Heart left ventricle (tissue), 16 donors: ENCODE data around the gene CDK5R2. TPM values are rescaled to one million over a fixed set of nuclear protein-coding genes. Genes with fewer than 3 reads are reported as not detected.

Experiments
- ATAC-seq, 4 donors: fragments of 200-7000 bp; cut with Tn5 transposase; one replicate each; pipeline ENCODE4 v1.9.1; 2020 to 2022; ENCODE audit warnings: moderate library complexity in 4 of 4, mild to moderate bottlenecking in 3 of 4, moderate number of reproducible peaks in 1 of 4
- DNase-seq, 5 donors: peaks; one replicate each; pipeline ENCODE4 v3.0.0-alpha.2; 2020
- H3K27ac ChIP-seq, 12 donors: fragments of 200-600 bp; sonication (generic) in 4 of 12; one replicate each; pipeline versions ENCODE4 v1.5.0 to v1.8.0; 2016 to 2022; ENCODE audit warnings: mild to moderate bottlenecking in 2 of 12
- H3K27me3 ChIP-seq, 9 donors: fragments of 200-600 bp; sonication (generic) in 2 of 9; one replicate each; pipeline versions ENCODE4 v1.5.1 to v1.8.0; 2016 to 2022; ENCODE audit warnings: mild to moderate bottlenecking in 3 of 9
- H3K36me3 ChIP-seq, 9 donors: fragments of 200-600 bp; sonication (generic) in 2 of 9; one replicate each; pipeline versions ENCODE4 v1.5.0 to v1.8.0; 2018 to 2022; ENCODE audit warnings: mild to moderate bottlenecking in 2 of 9
- H3K4me1 ChIP-seq, 12 donors: fragments of 200-600 bp; sonication (generic) in 4 of 12; one replicate each; pipeline versions ENCODE4 v1.5.0 to v1.8.0; 2016 to 2022; ENCODE audit warnings: mild to moderate bottlenecking in 3 of 12
- H3K4me3 ChIP-seq, 12 donors: fragments of 200-600 bp; sonication (generic) in 4 of 12; one replicate each; pipeline versions ENCODE4 v1.5.0 to v1.8.0; 2017 to 2022; ENCODE audit warnings: mild to moderate bottlenecking in 9 of 12, moderate library complexity in 4 of 12
- H3K9me3 ChIP-seq, 12 donors: fragments of 200-600 bp; sonication (generic) in 4 of 12; one replicate each; pipeline versions ENCODE4 v1.5.0 to v1.8.0; 2016 to 2022; ENCODE audit warnings: mild to moderate bottlenecking in 1 of 12
- POLR2A ChIP-seq, 2 donors: fragments of 450-650 bp; IDR thresholded peaks; one replicate each; pipeline ENCODE4 v1.6.1; 2017; ENCODE audit warnings: antibody characterized with exemption in 2 of 2, mild to moderate bottlenecking in 2 of 2, moderate library complexity in 2 of 2
- WGBS, 4 donors: extraction: QIAGEN DNeasy Blood & Tissue Kit in 2 of 4; methylation state at CpG; one replicate each; pipeline versions ENCODE4 v1.1.5 to v1.1.7; 2013 to 2018; 5-methylcytosine and 5-hydroxymethylcytosine counted together
- intact Hi-C, 10 donors: fragments of 100-400 bp; cut with DNase I; formaldehyde crosslinking; loops; one replicate each; pipeline versions ENCODE4 v1.11.1 to v1.14.2; 2022
- polyA plus RNA-seq, 2 donors: library from polyadenylated mRNA; stranded (reverse); fragments of 200-250 nt; gene quantifications; one replicate each; pipeline ENCODE4 v1.2.3, GENCODE V29; 2013
- total RNA-seq, 9 donors: library from RNA; depleted of rRNA in 2 of 9; stranded (reverse); fragments of >200 nt in 2 of 9; fragmentation: NEBNext Ultra II Directional in 3 of 9; extraction: Animal tissue kit (Norgen Biotek cat#: 25700) in 3 of 9; gene quantifications; one replicate each; pipeline versions ENCODE4 v1.1.0 to v1.2.4, GENCODE V29; 2016 to 2023
- TF ChIP-seq, protein P1 (sequence below), 12 donors: fragments of 200-600 bp; sonication (generic) in 4 of 12; IDR thresholded peaks; one replicate each; pipeline versions ENCODE4 v1.5.0 to v1.8.0; 2018 to 2022; ENCODE audit warnings: antibody characterized with exemption in 12 of 12, mild to moderate bottlenecking in 5 of 12
- donor health status: ischemic (EF 13 %, LVEDD 7.1; RV severe dilation, severe dysfunction).
- donor health status: healthy with polysubstance abuse.
- donor health status: DM: no; HTN: yes; CAD: no.
- donor health status: DM: no; HTN: no; CAD: no.
- donor health status: ischemic (EF 25% LVEDD 6.9; RV normal size, moderate dysfunction).
- donor health status: ischemic (EF 25% LVEDD 5.7; RV mildly dilated, moderate dysfunction).
- donor health status: healthy.
- donor health status: DM: yes; HTN: yes; CAD: no.
- donor health status: ischemic (EF 35%, LVEDD 5.7; RV mildly dilated, moderate dysfunction).
- donor health status: nonischemic (EF 11% LVEDD 7.7; RV severe dilation, severe dysfunction).
- donor health status: DM: yes; HTN: yes; CAD: no.
- donor health status: PGD.
- donor health status: ischemic (EF 29% LVEDD 5.4; RV normal size, mild dysfunction).
- donor health status: nonischemic (EF 23%, LVEDD 6.1; RV moderate dilation, normal function).

Gene CDK5R2
- total and polyA plus RNA-seq, 11 donors, result not detected

DNA sequence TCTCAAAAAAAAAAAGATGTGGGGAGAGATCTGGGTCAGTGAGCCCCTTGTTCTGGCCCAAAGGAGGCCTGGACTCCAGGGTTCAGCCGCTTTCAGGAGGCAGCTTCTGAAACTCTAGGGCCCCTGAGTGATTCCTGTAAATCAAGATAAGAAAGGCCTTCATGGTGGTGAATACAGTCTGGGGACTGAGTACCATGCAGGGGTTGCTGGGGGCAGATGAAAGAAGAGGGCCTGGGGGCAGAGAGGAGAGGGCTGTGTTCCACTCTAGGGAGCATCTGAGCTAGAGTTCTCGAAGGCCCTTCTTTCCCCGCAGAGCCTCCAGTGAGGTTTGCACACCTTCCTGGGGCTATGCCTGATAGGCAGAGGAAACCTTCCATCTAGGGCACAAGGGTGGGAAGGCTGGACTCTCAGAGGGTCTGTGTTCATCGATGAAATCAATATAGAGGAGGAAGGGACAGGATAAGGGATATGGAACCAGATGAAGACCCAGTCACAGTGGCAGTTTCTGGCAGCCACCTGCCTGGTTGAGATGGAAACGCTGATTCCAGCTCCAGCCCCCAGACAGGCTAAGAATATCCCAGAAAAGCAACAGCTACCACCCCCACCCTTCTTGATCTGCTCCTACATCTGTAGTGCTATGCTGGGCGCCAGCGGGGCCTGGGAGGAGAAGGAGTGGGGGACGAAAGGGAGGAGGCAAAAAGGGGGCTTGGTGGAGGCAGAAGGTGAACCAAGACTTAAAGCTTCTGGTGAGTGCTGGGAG lies 4.7 kb upstream of the CDK5R2 start:
- TF ChIP-seq, protein P1, sequence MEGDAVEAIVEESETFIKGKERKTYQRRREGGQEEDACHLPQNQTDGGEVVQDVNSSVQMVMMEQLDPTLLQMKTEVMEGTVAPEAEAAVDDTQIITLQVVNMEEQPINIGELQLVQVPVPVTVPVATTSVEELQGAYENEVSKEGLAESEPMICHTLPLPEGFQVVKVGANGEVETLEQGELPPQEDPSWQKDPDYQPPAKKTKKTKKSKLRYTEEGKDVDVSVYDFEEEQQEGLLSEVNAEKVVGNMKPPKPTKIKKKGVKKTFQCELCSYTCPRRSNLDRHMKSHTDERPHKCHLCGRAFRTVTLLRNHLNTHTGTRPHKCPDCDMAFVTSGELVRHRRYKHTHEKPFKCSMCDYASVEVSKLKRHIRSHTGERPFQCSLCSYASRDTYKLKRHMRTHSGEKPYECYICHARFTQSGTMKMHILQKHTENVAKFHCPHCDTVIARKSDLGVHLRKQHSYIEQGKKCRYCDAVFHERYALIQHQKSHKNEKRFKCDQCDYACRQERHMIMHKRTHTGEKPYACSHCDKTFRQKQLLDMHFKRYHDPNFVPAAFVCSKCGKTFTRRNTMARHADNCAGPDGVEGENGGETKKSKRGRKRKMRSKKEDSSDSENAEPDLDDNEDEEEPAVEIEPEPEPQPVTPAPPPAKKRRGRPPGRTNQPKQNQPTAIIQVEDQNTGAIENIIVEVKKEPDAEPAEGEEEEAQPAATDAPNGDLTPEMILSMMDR (IDR thresholded peaks at IDR 0.05), result no peak
- TF ChIP-seq POLR2A (IDR thresholded peaks at IDR 0.05), result no peak
- WGBS, 4 donors, result 65 to 72% (median 71%) methylated on average over 8 of the region's 8 CpGs
- H3K9me3 ChIP-seq, result no peaks in the 10 kb centered on the region
- ATAC-seq (no peak), DNase-seq (no peak)
- peaks cover 0 to 7% (median 0%) of the 10 kb centered on the region in 12 donors for H3K4me1 ChIP-seq
- no peak overlapping the region for H3K27ac ChIP-seq
- peaks cover 8 to 65% (median 24%) of the 10 kb centered on the region in 9 donors for H3K27me3 ChIP-seq
- no peak overlapping the region for H3K4me3 ChIP-seq
- intact Hi-C loops, result no loop called here
- no peaks in the 10 kb centered on the region for H3K36me3 ChIP-seq

DNA sequence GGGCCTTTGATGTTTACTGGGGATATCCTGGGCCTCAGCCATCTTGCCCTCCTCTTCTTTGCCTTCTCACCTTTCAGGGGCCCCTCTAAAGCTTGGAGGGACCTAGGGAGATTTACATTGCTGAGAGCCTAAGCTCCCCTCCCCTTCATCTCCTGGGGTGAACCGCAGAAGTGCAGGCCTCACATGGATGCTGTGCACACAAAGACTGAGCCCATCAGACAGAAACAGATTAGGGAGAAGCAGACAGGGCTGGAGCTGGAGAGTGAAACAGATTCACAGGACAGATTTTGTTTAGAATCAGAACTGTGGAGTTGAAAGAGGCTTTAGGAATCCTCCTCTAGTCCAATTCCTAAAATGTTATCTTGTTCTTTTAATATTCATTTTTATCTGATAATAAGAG lies 3.4 kb upstream of the CDK5R2 start:
- ATAC-seq, result no peak
- H3K27ac ChIP-seq, result no peak overlapping the region
- intact Hi-C loops, result no loop called here
- H3K4me3 ChIP-seq, result no peak overlapping the region
- H3K9me3 ChIP-seq, result no peaks in the 10 kb centered on the region
- 50 to 69% (median 61%) methylated on average over 1 of the region's 1 CpG for WGBS, 4 donors
- peaks cover 18 to 71% (median 35%) of the 10 kb centered on the region in 9 donors for H3K27me3 ChIP-seq
- no peaks in the 10 kb centered on the region for H3K36me3 ChIP-seq
- TF ChIP-seq POLR2A (IDR thresholded peaks at IDR 0.05), result no peak
- TF ChIP-seq, protein P1 (IDR thresholded peaks at IDR 0.05), result no peak
- DNase-seq, result no peak
- peaks cover 0 to 20% (median 0%) of the 10 kb centered on the region in 12 donors for H3K4me1 ChIP-seq

DNA sequence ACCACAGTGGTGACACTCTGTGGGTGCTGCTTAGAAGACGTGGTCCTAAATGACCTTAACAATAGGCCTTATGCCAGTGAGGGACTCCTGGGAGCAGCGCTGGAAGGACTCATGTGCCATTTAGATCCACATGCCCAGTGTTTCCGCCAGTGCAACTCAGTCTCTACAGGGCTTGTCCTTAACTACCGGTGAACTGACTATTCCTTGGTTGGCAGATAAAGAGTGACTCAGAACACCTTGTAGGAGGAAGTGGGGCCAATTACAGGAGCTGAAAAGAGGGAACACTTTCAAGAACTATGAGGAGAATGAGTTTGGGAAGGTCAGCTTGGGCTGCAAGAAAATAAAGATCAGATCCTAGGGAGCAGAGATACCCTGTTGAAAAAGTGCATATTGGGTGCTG lies 1.8 kb upstream of the CDK5R2 start:
- 71 to 81% (median 76%) methylated on average over 4 of the region's 4 CpGs for WGBS, 4 donors
- no peak for TF ChIP-seq POLR2A (IDR thresholded peaks at IDR 0.05)
- TF ChIP-seq, protein P1 (IDR thresholded peaks at IDR 0.05), result no peak
- H3K4me1 ChIP-seq, result peaks cover 0 to 20% (median under 1%) of the 10 kb centered on the region in 12 donors
- no peak overlapping the region for H3K4me3 ChIP-seq
- H3K27ac ChIP-seq, result no peak overlapping the region
- no peak for ATAC-seq
- intact Hi-C loops, result no loop called here
- DNase-seq, result no peak
- H3K36me3 ChIP-seq, result no peaks in the 10 kb centered on the region
- peaks cover 35 to 87% (median 52%) of the 10 kb centered on the region in 9 donors for H3K27me3 ChIP-seq
- no peaks in the 10 kb centered on the region for H3K9me3 ChIP-seq

DNA sequence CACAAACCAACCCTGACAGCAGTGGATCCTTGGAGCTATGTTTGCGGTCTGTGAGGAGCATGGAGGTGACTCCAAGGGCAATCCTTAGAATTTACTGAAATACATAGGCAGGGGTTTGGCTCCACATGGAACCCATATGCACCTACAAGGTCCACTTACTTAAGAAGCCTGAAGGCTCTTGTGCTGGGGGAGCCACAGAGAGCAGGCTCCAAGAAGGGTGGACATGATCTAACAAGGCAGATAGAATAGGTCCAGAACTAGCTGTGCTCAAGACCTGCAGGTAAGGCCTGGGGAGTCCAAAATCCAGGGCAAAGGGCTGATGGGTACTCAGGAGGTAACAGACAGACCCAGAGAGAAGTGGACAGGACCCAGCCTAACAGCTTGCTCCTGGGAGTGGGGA lies 1.2 kb upstream of the CDK5R2 start:
- TF ChIP-seq, protein P1 (IDR thresholded peaks at IDR 0.05), result no peak
- no peak for TF ChIP-seq POLR2A (IDR thresholded peaks at IDR 0.05)
- no peaks in the 10 kb centered on the region for H3K36me3 ChIP-seq
- H3K27ac ChIP-seq, result no peak overlapping the region
- H3K4me3 ChIP-seq, result no peak overlapping the region
- no peak for DNase-seq
- intact Hi-C loops, result no loop called here
- H3K9me3 ChIP-seq, result no peaks in the 10 kb centered on the region
- no peak for ATAC-seq
- H3K27me3 ChIP-seq, result peaks cover 38 to 91% (median 58%) of the 10 kb centered on the region in 9 donors
- peaks cover 0 to 20% (median 3%) of the 10 kb centered on the region in 12 donors for H3K4me1 ChIP-seq
- 85 to 100% (median 92%) methylated on average over 1 of the region's 1 CpG for WGBS, 4 donors
